ENCODE data around the gene TRPV6.

Gene TRPV6

GRCh38 chr7:142908290-142908689 is 22.7 kb upstream of the TRPV6 start:
- no peak for DNase-seq (ENCODE audit: low read depth, low spot score)

GRCh38 chr7:142906643-142907042 is 21.1 kb upstream of the TRPV6 start:
- no peak for DNase-seq (ENCODE audit: low read depth, low spot score)

GRCh38 chr7:142905759-142906158 is 20.2 kb upstream of the TRPV6 start:
- no peak for DNase-seq (ENCODE audit: low read depth, low spot score)

GRCh38 chr7:142904128-142904527 is 18.6 kb upstream of the TRPV6 start:
- no peak for DNase-seq (ENCODE audit: low read depth, low spot score)

- DNase-seq (ENCODE audit: low read depth, low spot score): no peak
These were observed 16.1 kb upstream of the TRPV6 start for GRCh38 chr7:142901426-142902259.

- no peak for DNase-seq (ENCODE audit: low read depth, low spot score)
These were observed 14.1 kb upstream of the TRPV6 start for GRCh38 chr7:142899661-142900060.

- no peak for DNase-seq (ENCODE audit: low read depth, low spot score)
These were observed 13.0 kb upstream of the TRPV6 start for GRCh38 chr7:142898377-142899170.

GRCh38 chr7:142897691-142898090 is 12.1 kb upstream of the TRPV6 start:
- DNase-seq (ENCODE audit: low read depth, low spot score): no peak

GRCh38 chr7:142896741-142897379 is 11.3 kb upstream of the TRPV6 start:
- DNase-seq (ENCODE audit: low read depth, low spot score): no peak

GRCh38 chr7:142896151-142896550 is 10.6 kb upstream of the TRPV6 start:
- no peak for DNase-seq (ENCODE audit: low read depth, low spot score)

GRCh38 chr7:142894985-142895593 is 9.5 kb upstream of the TRPV6 start:
- no peak for DNase-seq (ENCODE audit: low read depth, low spot score)

GRCh38 chr7:142894112-142894984 is 8.8 kb upstream of the TRPV6 start:
- DNase-seq (ENCODE audit: low read depth, low spot score): no peak

GRCh38 chr7:142892951-142893350 is 7.4 kb upstream of the TRPV6 start:
- no peak for DNase-seq (ENCODE audit: low read depth, low spot score)

GRCh38 chr7:142891490-142892082 is 6.0 kb upstream of the TRPV6 start:
- no peak for DNase-seq (ENCODE audit: low read depth, low spot score)

GRCh38 chr7:142890874-142891485 is 5.4 kb upstream of the TRPV6 start:
- DNase-seq (ENCODE audit: low read depth, low spot score): no peak

GRCh38 chr7:142889816-142890215 is 4.3 kb upstream of the TRPV6 start:
- no peak for DNase-seq (ENCODE audit: low read depth, low spot score)

GRCh38 chr7:142887282-142888015 is 1.9 kb upstream of the TRPV6 start:
- no peak for DNase-seq (ENCODE audit: low read depth, low spot score)

GRCh38 chr7:142886866-142887265 is 1.3 kb upstream of the TRPV6 start:
- no peak for DNase-seq (ENCODE audit: low read depth, low spot score)

GRCh38 chr7:142884286-142884640 is 1.3 kb downstream of the TRPV6 start:
- DNase-seq (ENCODE audit: low read depth, low spot score): no peak
